Measurements from ENCODE around the gene PRTN3.

DNA sequence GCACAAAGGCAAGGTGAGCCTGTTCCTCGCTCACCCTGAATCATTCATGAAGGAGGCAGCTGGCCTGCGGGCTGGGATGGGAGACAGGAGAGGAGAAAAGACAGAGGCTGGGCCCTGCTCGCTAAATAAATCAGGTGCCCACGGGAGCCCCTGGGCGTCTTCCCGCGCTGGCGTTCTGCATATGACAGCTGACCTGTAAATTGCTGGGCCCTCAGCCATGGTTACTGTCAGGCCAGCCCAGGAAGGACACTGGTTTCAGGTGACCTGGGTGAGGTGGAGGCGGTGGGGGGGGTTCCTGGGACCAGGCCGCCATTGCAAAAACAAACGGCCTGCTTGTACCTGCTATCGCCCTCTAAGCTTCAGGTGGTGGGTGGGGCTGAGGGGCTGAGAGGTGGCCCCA, 47.0 kb upstream of the PRTN3 start:
- TF ChIP-seq, protein P1, sequence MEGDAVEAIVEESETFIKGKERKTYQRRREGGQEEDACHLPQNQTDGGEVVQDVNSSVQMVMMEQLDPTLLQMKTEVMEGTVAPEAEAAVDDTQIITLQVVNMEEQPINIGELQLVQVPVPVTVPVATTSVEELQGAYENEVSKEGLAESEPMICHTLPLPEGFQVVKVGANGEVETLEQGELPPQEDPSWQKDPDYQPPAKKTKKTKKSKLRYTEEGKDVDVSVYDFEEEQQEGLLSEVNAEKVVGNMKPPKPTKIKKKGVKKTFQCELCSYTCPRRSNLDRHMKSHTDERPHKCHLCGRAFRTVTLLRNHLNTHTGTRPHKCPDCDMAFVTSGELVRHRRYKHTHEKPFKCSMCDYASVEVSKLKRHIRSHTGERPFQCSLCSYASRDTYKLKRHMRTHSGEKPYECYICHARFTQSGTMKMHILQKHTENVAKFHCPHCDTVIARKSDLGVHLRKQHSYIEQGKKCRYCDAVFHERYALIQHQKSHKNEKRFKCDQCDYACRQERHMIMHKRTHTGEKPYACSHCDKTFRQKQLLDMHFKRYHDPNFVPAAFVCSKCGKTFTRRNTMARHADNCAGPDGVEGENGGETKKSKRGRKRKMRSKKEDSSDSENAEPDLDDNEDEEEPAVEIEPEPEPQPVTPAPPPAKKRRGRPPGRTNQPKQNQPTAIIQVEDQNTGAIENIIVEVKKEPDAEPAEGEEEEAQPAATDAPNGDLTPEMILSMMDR (IDR thresholded peaks at IDR 0.05) = no peak
- TF ChIP-seq POLR2A (IDR thresholded peaks at IDR 0.05) = no peak
